Medulla oblongata (tissue), 1 donor: ENCODE data around the gene FALEC.

Source experiments
- DNase-seq: peaks from one replicate; pipeline ENCODE4 v3.0.0-alpha.2; 2015; ENCODE audit errors: extremely low spot score

FALEC gene

DNA sequence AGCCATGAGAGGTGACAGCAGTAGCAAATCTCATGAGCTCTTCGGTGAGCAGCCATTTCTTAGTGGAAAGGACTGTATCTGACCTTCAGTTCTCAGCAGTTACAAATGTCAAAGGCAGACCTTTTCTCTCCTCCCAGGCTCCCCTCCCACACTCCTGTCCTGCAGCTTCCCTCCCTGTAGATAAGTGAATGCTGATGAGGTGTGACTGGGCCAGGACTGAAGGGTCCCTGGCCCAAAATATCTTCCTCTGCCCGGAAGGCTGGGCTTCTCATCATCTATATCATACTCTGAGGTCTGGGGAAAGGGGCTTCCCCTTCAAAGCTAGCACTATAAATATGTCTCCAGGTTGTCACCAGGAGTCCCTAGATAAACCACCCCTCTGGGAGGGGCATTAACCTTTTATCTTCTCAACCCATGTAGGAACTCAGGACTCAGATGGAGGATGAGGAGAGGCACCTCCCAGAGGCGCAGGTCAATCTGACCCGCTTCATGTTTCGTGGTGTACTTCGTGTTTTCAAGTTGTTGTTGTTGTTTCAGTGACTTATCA lies 30.0 kb downstream of the FALEC start:
- no peak for DNase-seq

GRCh38 chr1:150546294-150546937 lies 30.9 kb downstream of the FALEC start:
- DNase-seq = no peak

- DNase-seq = no peak
Measured at GRCh38 chr1:150548324-150548631, 32.7 kb downstream of the FALEC start.

DNA sequence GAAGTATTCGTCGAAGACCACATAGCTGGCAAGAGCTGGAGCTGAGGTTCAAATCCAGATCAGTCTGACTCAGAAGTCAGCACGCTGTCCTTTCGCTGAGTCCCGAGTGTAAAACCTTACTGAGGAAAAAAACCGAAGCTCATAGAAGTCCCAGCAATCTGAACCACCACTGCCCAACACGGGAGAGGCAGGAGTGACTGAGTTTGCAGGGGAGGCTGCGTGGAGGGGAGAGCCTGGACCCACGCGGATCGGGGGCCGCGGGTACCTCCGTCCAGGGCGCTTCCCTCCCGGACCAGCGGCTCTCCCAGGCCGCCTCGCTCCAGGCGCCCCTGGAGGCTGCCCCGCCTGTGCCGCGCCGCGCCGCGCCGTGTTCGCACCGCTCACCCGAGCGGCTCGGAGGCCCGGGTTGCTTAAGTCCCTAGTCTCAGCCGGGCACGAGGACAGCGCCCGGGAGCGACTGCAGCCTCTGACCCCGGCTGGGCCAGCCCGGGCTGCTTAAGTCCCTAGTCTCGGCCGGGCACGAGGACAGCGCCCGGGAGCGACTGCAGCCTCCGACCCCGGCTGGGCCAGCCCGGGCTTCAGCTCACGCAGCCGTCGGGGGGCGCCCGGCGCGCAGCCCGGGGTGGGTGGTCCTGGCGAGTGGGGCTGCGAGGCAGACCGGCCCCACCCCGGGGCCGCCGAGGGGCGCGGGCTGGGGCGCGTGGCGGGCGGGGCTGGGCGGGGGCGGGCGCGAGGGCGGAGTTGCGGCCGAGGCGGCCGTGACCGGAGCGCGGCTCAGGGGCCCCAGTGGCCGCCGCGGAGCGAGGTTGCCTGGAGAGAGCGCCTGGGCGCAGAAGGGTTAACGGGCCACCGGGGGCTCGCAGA lies 33.3 kb downstream of the FALEC start, which contains the start of gene ADAMTSL4:
TSS of gene ADAMTSL4 (plus strand) at position 777 of the 864 bp plus-strand sequence. CDS start 2,881 bp downstream, outside the sequence.
- peak; percentile 38 for DNase-seq

DNA sequence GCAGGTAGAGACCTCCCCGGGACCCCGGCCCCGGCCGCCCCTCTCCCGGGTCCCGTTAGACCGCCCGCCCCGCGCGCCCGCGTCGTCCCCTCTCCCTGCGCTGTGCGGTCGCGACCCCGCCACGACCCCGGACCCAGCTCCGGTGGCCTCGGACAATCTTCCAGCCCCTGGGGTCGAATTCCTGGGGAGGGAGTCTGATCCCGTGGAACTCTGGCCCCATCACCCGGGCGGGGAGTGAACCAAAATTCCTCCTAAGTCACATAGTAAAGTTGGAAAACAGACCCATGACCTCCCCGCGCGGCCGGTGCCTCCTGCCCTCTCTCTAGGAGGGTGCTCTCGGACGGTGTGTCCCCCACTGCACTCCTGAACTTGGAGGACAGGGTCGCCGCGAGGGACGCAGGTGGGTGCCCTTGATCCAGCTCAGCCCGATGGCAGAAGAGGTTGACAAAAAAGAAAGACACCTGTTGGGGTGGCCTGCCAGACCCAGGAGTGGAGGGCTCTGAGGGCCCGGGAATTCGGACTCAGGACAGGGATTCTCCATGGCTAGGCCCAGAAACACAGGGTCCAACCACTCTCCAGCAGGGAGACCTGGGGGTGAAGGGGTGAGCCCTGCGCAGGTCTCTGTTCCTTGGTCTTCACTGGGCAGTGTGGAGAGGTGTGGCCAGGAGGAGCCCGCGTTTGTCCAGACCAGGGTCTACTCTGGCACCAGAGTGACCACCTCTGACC lies 34.1 kb downstream of the FALEC start:
- DNase-seq = no peak

GRCh38 chr1:150550222-150551050 lies 34.9 kb downstream of the FALEC start:
- DNase-seq = no peak

- no peak for DNase-seq
Measured at GRCh38 chr1:150551051-150551783, 35.7 kb downstream of the FALEC start.

GRCh38 chr1:150551784-150552127 lies 36.2 kb downstream of the FALEC start:
- no peak for DNase-seq

GRCh38 chr1:150552128-150552910 lies 36.8 kb downstream of the FALEC start:
- peak; percentile 71 for DNase-seq

- no peak for DNase-seq
Measured at GRCh38 chr1:150552911-150553289, 37.3 kb downstream of the FALEC start.

GRCh38 chr1:150553392-150554085 lies 38.0 kb downstream of the FALEC start:
- no peak for DNase-seq

DNA sequence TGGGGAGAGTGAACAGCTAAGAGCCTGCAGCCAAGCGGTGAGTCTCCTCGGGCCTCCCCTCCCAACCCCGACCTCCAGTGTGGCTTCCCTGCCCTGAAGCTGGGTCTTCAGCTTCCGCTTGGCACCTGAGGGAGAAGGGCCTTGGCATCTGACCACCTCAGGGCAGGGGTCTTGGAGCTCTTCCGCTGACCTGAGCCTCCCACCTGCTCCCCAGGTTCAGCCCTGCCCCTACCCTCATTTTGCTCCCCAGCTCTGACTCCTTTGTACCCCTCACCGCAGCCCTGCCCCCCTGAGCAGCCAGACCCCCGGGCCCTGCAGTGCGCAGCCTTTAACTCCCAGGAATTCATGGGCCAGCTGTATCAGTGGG lies 38.5 kb downstream of the FALEC start:
- no peak for DNase-seq

DNA sequence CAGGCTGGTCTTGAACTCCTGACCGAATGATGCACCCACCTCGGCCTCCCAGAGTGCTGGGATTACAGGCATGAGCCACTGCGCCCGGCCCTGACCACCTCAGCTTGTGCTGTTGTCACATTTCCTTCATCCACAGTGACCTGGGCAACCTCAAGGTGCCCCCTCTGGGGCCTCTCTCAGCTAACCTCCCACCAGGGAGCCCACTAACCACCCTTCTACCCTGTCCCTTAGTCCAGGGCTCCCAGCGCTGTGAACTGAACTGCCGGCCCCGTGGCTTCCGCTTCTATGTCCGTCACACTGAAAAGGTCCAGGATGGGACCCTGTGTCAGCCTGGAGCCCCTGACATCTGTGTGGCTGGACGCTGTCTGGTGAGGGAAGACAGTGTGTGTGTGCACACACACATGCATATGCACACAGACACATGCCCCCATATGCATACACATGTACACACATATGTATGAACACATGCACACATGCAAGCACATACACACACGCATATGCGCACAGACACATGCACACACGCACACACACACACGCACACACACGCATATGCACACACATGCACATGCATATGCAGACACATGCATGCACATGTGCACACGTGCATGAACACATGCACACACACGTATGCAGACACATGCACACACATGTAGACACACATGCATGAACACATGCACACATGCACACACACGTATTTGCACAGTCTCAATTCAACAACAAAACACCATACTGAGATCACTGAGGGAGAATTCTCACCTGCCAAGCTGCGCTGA lies 39.8 kb downstream of the FALEC start:
- DNase-seq = no peak

DNA sequence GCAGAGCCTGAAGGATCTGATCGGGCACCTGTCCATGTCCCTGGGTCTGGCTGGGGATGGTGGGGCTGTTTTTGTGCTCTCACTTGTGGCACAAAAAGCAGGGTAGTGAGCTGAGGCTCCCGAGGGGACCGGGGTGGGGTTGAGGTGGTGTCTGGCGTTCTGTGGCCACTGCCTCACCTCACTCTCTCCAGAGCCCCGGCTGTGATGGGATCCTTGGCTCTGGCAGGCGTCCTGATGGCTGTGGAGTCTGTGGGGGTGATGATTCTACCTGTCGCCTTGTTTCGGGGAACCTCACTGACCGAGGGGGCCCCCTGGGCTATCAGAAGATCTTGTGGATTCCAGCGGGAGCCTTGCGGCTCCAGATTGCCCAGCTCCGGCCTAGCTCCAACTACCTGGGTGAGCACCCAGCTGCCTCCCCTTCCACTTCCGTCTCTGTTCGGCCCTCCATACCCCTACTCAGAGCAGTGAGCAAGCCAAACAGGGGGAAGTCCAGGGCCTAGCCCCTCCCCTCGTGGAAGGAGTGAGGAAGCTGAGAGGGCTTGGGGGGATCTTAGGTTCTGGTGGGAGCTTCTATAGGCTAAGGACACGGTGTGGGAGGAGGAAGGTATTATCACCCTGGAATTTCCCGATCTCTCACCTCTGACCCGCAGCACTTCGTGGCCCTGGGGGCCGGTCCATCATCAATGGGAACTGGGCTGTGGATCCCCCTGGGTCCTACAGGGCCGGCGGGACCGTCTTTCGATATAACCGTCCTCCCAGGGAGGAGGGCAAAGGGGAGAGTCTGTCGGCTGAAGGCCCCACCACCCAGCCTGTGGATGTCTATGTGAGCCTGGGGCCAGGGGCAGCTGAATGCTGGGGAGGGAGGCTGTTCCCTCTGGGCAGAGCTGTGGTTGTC lies 40.7 kb downstream of the FALEC start:
- no peak for DNase-seq

DNA sequence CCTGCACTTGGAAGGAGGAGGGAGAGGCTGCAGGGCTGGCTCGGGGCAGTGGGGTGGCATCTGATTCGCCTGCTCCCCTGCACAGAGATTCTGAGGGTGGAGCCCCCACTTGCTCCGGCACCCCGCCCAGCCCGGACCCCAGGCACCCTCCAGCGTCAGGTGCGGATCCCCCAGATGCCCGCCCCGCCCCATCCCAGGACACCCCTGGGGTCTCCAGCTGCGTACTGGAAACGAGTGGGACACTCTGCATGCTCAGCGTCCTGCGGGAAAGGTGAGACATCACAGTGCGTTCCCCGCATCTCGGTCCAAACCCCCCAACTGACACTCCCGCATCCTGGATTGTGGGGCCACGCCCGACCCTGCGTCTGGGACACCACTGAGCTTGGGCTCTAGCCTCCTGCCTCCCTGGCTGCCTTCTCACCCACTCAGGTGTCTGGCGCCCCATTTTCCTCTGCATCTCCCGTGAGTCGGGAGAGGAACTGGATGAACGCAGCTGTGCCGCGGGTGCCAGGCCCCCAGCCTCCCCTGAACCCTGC lies 41.6 kb downstream of the FALEC start:
- DNase-seq = no peak

DNA sequence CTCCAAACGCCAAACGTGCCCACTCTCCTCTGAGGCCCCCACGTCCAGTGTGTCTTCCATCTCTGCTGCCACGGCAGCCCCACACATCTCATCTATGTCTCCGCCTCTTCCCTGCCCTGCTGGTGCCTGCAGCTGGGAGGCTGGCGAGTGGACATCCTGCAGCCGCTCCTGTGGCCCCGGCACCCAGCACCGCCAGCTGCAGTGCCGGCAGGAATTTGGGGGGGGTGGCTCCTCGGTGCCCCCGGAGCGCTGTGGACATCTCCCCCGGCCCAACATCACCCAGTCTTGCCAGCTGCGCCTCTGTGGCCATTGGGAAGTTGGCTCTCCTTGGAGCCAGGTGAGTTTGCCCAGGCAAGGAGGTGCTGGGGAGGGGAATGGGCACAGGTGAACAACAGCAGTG lies 42.3 kb downstream of the FALEC start:
- DNase-seq = no peak

DNA sequence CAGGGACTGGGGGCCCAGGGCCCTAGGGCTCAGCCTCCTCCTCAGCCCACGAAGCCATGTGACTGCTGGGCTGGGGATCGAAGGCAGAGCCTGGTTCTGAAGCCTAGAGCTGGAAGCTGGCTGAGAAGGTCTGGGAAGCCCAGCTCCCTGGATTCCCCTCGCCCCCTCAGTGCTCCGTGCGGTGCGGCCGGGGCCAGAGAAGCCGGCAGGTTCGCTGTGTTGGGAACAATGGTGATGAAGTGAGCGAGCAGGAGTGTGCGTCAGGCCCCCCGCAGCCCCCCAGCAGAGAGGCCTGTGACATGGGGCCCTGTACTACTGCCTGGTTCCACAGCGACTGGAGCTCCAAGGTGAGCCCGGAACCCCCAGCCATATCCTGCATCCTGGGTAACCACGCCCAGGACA lies 42.8 kb downstream of the FALEC start:
- DNase-seq = no peak
